Measurements from ENCODE around the gene IL15. TPM values are rescaled to one million over a fixed set of nuclear protein-coding genes. Genes with fewer than 3 reads are reported as not detected.
"Not testable (repeated sequence)": the region's sequence is repeated elsewhere in the genome, so short reads cannot be mapped to it uniquely, and the experiment has no call there.

The IL15 gene
- total and polyA plus RNA-seq, 2 of the 4 experiments (the other 2 are of a cell fraction): 5.0 to 5.2 TPM

- TF ChIP-seq RCOR1 (IDR thresholded peaks at IDR 0.05; ENCODE audit: insufficient replicate concordance, low read length) (no peak), USF2 (IDR thresholded peaks at IDR 0.05; ENCODE audit: low read depth, low read length) (no peak), CHD1 (IDR thresholded peaks at IDR 0.05; ENCODE audit: low read depth, low read length) (no peak), CTCF (conservative IDR thresholded peaks at IDR 0.05; ENCODE audit: low read depth, low read length) (no peak), POLR2A (IDR thresholded peaks at IDR 0.05; ENCODE audit: low read depth, low read length) (no peak)
- no peaks in the 10 kb centered on the region for H3K27me3 ChIP-seq (ENCODE audit: control insufficient read depth, insufficient read depth, low read length)
- H3K36me3 ChIP-seq (ENCODE audit: control insufficient read depth, insufficient read depth, low read length): no peaks in the 10 kb centered on the region
- intact Hi-C loops (cut with micrococcal nuclease) (loop anchor here (10.0 kb wide), 1 partner anchor 339 kb away; no protein-coding TSS in a partner anchor), in situ Hi-C loops (cut with MboI; ENCODE audit: low sequenced_read_pairs) (no loop called here), dilution Hi-C loops (cut with HindIII; ENCODE audit: low sequenced_read_pairs, unreplicated experiment) (no loop called here)
- H2AK5ac ChIP-seq (ENCODE audit: low read depth, low read length): no peak overlapping the region
- H3K18ac ChIP-seq (ENCODE audit: low read depth, low read length): no peak overlapping the region
- no peak overlapping the region for H3K14ac ChIP-seq (replicated peaks; ENCODE audit: low read depth, low read length)
- H3K23ac ChIP-seq (ENCODE audit: low read depth, low read length): no peak overlapping the region
- no peak overlapping the region for H2BK20ac ChIP-seq (ENCODE audit: low read depth, low read length)
- no peaks in the 10 kb centered on the region for H3K9me1 ChIP-seq (ENCODE audit: insufficient read depth, low read length)
- ATAC-seq (ENCODE audit: low read depth): no peak
- H3K79me1 ChIP-seq (ENCODE audit: low read depth in 1 of 2, low read length in 2 of 2): no peaks in the 10 kb centered on the region
- H4K91ac ChIP-seq (ENCODE audit: insufficient read depth, low read depth, low read length): no peak overlapping the region
- no TSS peak for BruUV-seq (replicated peaks)
- no peak overlapping the region for H3K27ac ChIP-seq (ENCODE audit: insufficient read depth, low read length)
- H3K4me3 ChIP-seq (ENCODE audit: insufficient read depth, low read depth, low read length): no peak overlapping the region
- H2AFZ ChIP-seq (replicated peaks; ENCODE audit: low read length, poor library complexity): no peak overlapping the region
- no peak overlapping the region for H2BK120ac ChIP-seq (ENCODE audit: low read depth, low read length)
- no peaks in the 10 kb centered on the region for H3K9me3 ChIP-seq (ENCODE audit: control insufficient read depth, insufficient read depth, low read length)
- ChIA-PET POLR2A (ENCODE audit: unreplicated experiment) (interaction anchor here (0.6 kb wide), 1 partner anchor 371 kb away, joined by 4 read pairs; no protein-coding TSS in a partner anchor), CTCF (interaction anchor here (0.5 kb wide), 1 partner anchor 282 kb away, joined by 3 read pairs; no protein-coding TSS in a partner anchor)
- H4K8ac ChIP-seq (ENCODE audit: low read depth in 2 of 2, low read length in 2 of 2): no peak overlapping the region
- no peak overlapping the region for H3K4ac ChIP-seq (ENCODE audit: low read depth, low read length)
- WGBS, 2 experiments (ENCODE audit: extremely low coverage in 2 of 2, insufficient read length in 1 of 2): no CpG with 5 or more reads among the region's 1 CpG
- H2AK9ac ChIP-seq (replicated peaks; ENCODE audit: low read depth, low read length, poor library complexity): no peak overlapping the region
- no peak overlapping the region for H3K56ac ChIP-seq (ENCODE audit: extremely low read depth, insufficient read depth, low read length)
- no peak overlapping the region for H3K9ac ChIP-seq (ENCODE audit: low read depth, low read length)
- no peaks in the 10 kb centered on the region for H3K4me1 ChIP-seq (ENCODE audit: control insufficient read depth, insufficient read depth, low read length)
- DNase-seq: no peak
- no peak overlapping the region for H3K4me2 ChIP-seq (ENCODE audit: low read depth, low read length)
- no peaks in the 10 kb centered on the region for H4K20me1 ChIP-seq (ENCODE audit: insufficient read depth, low read length)
- no peak overlapping the region for H2BK15ac ChIP-seq (ENCODE audit: low read depth, low read length)
- no peak overlapping the region for H2BK5ac ChIP-seq (ENCODE audit: low read depth, low read length, poor library complexity, severe bottlenecking)
- no peak overlapping the region for H4K5ac ChIP-seq (ENCODE audit: low read depth, low read length)
These were observed 109.6 kb downstream of the IL15 start for GRCh38 chr4:141746026-141746425.

GRCh38 chr4:141751806-141752205 lies 115.4 kb downstream of the IL15 start:
- CTCF ChIA-PET; H4K5ac ChIP-seq (ENCODE audit: low read depth, low read length); H3K23ac ChIP-seq (ENCODE audit: low read depth, low read length); H3K4ac ChIP-seq (ENCODE audit: low read depth, low read length); H3K18ac ChIP-seq (ENCODE audit: low read depth, low read length); H4K20me1 ChIP-seq (ENCODE audit: insufficient read depth, low read length); BruUV-seq (replicated peaks); ATAC-seq (ENCODE audit: low read depth); H2BK20ac ChIP-seq (ENCODE audit: low read depth, low read length); H2BK5ac ChIP-seq (ENCODE audit: low read depth, low read length, poor library complexity, severe bottlenecking); dilution Hi-C loops (cut with HindIII; ENCODE audit: low sequenced_read_pairs, unreplicated experiment); H3K79me1 ChIP-seq (ENCODE audit: low read depth in 1 of 2, low read length in 2 of 2); H2AK9ac ChIP-seq (replicated peaks; ENCODE audit: low read depth, low read length, poor library complexity); H3K4me2 ChIP-seq (ENCODE audit: low read depth, low read length); H2BK120ac ChIP-seq (ENCODE audit: low read depth, low read length); H2AFZ ChIP-seq (replicated peaks; ENCODE audit: low read length, poor library complexity); H3K27me3 ChIP-seq (ENCODE audit: control insufficient read depth, insufficient read depth, low read length); H4K8ac ChIP-seq (ENCODE audit: low read depth in 2 of 2, low read length in 2 of 2); H3K27ac ChIP-seq (ENCODE audit: insufficient read depth, low read length); H3K9ac ChIP-seq (ENCODE audit: low read depth, low read length); H3K56ac ChIP-seq (ENCODE audit: extremely low read depth, insufficient read depth, low read length); H3K9me3 ChIP-seq (ENCODE audit: control insufficient read depth, insufficient read depth, low read length); H2BK15ac ChIP-seq (ENCODE audit: low read depth, low read length); in situ Hi-C loops (cut with MboI; ENCODE audit: low sequenced_read_pairs); H4K91ac ChIP-seq (ENCODE audit: insufficient read depth, low read depth, low read length); DNase-seq; H3K4me1 ChIP-seq (ENCODE audit: control insufficient read depth, insufficient read depth, low read length); POLR2A ChIA-PET (ENCODE audit: unreplicated experiment); H3K14ac ChIP-seq (replicated peaks; ENCODE audit: low read depth, low read length); intact Hi-C loops (cut with micrococcal nuclease); H3K4me3 ChIP-seq (ENCODE audit: insufficient read depth, low read depth, low read length); H3K36me3 ChIP-seq (ENCODE audit: control insufficient read depth, insufficient read depth, low read length); H3K9me1 ChIP-seq (ENCODE audit: insufficient read depth, low read length); H2AK5ac ChIP-seq (ENCODE audit: low read depth, low read length): not testable (repeated sequence)
- WGBS, 2 experiments (ENCODE audit: extremely low coverage in 2 of 2, insufficient read length in 1 of 2): no CpG with 5 or more reads among the region's 3 CpGs

Data from IMR-90 (cell line).